ENCODE measurements around the gene MGRN1. TPM values are rescaled to one million over a fixed set of nuclear protein-coding genes. Genes with fewer than 3 reads are reported as not detected.

Gene MGRN1
- total RNA-seq, 4 donors from 2014 or later = 37.5 to 59.1 (median 42.7) TPM

- H3K9me3 ChIP-seq = no peaks in the 10 kb centered on the region
- no peak for DNase-seq (ENCODE audit: low spot score in 2 of 2)
- no peak overlapping the region for H3K27ac ChIP-seq
- peaks cover 0 to 12% (median 6%) of the 10 kb centered on the region in 4 donors for H3K4me1 ChIP-seq
- peaks cover 0 to 70% (median 12%) of the 10 kb centered on the region in 3 donors for H3K36me3 ChIP-seq
- H3K4me3 ChIP-seq = no peak overlapping the region
- TF ChIP-seq, protein P1, sequence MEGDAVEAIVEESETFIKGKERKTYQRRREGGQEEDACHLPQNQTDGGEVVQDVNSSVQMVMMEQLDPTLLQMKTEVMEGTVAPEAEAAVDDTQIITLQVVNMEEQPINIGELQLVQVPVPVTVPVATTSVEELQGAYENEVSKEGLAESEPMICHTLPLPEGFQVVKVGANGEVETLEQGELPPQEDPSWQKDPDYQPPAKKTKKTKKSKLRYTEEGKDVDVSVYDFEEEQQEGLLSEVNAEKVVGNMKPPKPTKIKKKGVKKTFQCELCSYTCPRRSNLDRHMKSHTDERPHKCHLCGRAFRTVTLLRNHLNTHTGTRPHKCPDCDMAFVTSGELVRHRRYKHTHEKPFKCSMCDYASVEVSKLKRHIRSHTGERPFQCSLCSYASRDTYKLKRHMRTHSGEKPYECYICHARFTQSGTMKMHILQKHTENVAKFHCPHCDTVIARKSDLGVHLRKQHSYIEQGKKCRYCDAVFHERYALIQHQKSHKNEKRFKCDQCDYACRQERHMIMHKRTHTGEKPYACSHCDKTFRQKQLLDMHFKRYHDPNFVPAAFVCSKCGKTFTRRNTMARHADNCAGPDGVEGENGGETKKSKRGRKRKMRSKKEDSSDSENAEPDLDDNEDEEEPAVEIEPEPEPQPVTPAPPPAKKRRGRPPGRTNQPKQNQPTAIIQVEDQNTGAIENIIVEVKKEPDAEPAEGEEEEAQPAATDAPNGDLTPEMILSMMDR (IDR thresholded peaks at IDR 0.05) = no peak
- no peak for TF ChIP-seq EP300 (IDR thresholded peaks at IDR 0.05)
- no peak for TF ChIP-seq POLR2A (IDR thresholded peaks at IDR 0.05)
- WGBS, 2 donors = 73 to 91% methylated on average over 5 to 20 of the region's 22 CpGs
- H3K27me3 ChIP-seq = no peaks in the 10 kb centered on the region
Measured at GRCh38 chr16:4688674-4689045, 64.0 kb downstream of the MGRN1 start.

DNA sequence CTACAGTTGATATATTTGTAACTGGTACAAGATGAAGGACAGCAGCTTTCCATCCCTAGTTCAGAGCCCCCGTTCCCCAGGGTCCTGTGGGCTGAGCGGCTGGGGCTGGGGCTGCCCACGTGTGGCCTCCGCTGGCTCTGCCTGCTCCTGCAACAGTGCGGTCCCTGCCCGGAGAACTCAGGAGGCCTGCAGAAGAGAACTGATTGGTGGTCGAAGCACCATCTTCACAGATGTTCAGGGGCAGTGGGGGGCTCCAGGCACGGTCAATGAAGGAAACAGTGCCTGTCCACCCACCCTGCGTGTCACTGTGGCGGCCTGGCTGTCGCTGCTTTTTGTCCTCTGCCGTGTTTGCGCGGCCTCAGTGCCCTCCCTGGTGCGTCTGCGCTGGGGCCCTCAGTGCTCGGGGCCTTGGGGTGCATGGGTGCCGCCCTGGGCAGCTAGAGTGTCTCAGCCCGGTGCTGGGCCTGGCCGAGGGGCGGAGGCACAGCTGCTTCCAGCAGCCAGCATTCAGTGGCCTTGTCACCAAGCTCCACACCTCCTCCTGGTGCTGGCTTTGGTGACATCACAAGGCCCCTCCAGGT, 64.6 kb downstream of the MGRN1 start:
- H3K27ac ChIP-seq = no peak overlapping the region
- DNase-seq (ENCODE audit: low spot score in 2 of 2) = no peak
- H3K9me3 ChIP-seq = no peaks in the 10 kb centered on the region
- peaks cover 0 to 65% (median 12%) of the 10 kb centered on the region in 3 donors for H3K36me3 ChIP-seq
- TF ChIP-seq, protein P1 (IDR thresholded peaks at IDR 0.05) = no peak
- no peak for TF ChIP-seq POLR2A (IDR thresholded peaks at IDR 0.05)
- TF ChIP-seq EP300 (IDR thresholded peaks at IDR 0.05) = no peak
- WGBS, 2 donors = 82% methylated on average over 11 to 21 of the region's 21 CpGs
- peaks cover 0 to 12% (median 7%) of the 10 kb centered on the region in 4 donors for H3K4me1 ChIP-seq
- no peak overlapping the region for H3K4me3 ChIP-seq
- H3K27me3 ChIP-seq = no peaks in the 10 kb centered on the region

GRCh38 chr16:4689864-4690704, 65.5 kb downstream of the MGRN1 start:
- 81 to 87% methylated on average over 26 to 30 of the region's 31 CpGs for WGBS, 2 donors

DNA sequence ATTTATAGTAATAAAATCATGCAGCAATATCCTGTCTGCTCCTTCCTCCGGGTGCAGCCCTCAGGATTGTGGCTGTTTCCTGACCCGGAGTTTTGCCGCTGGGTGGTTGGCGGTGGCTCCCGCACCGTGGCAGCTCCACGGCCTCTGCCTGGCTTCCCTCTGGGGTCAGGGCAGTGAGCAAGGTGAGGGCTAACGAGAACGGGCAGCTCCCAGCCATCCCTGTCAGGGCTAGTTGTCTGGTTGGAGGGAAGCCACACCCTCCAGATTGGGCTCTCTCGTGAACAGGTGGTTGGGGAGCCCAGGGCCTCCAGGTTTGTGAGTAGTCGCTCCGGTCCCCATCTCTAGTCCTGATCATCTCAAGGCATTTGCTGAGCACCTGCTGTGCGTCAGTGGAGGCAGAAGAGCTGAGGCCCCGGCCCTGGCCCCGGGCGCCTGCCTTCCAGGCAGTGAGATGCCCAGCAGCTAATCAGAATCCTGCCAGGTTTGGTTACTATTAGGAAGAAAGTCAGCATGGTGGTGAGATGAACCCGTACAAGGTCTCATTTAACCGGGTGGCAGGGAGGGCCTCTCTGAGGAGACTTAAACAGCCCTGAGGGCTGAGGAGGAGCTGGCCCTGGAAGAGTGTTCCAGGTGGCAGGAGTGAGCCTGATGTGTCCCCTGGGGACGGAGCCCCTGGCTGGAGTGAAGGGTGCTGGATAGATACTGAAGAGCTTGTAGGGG, 66.5 kb downstream of the MGRN1 start:
- H3K9me3 ChIP-seq = no peaks in the 10 kb centered on the region
- WGBS, 2 donors = 70 to 75% methylated on average over 6 to 18 of the region's 19 CpGs
- H3K27ac ChIP-seq = no peak overlapping the region
- peaks cover 0 to 60% (median 5%) of the 10 kb centered on the region in 3 donors for H3K36me3 ChIP-seq
- no peaks in the 10 kb centered on the region for H3K27me3 ChIP-seq
- no peak overlapping the region for H3K4me3 ChIP-seq
- DNase-seq (ENCODE audit: low spot score in 2 of 2) = no peak
- TF ChIP-seq POLR2A (IDR thresholded peaks at IDR 0.05) (no peak), EP300 (IDR thresholded peaks at IDR 0.05) (no peak)
- TF ChIP-seq, protein P1 (IDR thresholded peaks at IDR 0.05) = no peak
- H3K4me1 ChIP-seq = peaks cover 0 to 32% (median 13%) of the 10 kb centered on the region in 4 donors

More at GRCh38 chr16:4689864-4690704, 65.5 kb downstream of the MGRN1 start:
- Histone ChIP-seq H3K27me3 (no peaks in the 10 kb centered on the region), H3K4me3 (no peak overlapping the region), H3K4me1 (peaks cover 0 to 21% (median 12%) of the 10 kb centered on the region in 4 donors), H3K36me3 (peaks cover 0 to 60% (median 5%) of the 10 kb centered on the region in 3 donors), H3K27ac (no peak overlapping the region), H3K9me3 (no peaks in the 10 kb centered on the region)
- no peak for DNase-seq (ENCODE audit: low spot score in 2 of 2)
- TF ChIP-seq POLR2A (IDR thresholded peaks at IDR 0.05) = no peak
- no peak for TF ChIP-seq EP300 (IDR thresholded peaks at IDR 0.05)
- TF ChIP-seq, protein P1 (IDR thresholded peaks at IDR 0.05) = no peak
